Measurements from ENCODE around the gene SNX14. TPM values are rescaled to one million over a fixed set of nuclear protein-coding genes. Genes with fewer than 3 reads are reported as not detected.

SNX14 gene
- total and polyA plus RNA-seq, 2 of the 13 experiments (the other 11 are each of a cell fraction or from before 2014, with no cell fraction given): 83.5 to 112 TPM

DNA sequence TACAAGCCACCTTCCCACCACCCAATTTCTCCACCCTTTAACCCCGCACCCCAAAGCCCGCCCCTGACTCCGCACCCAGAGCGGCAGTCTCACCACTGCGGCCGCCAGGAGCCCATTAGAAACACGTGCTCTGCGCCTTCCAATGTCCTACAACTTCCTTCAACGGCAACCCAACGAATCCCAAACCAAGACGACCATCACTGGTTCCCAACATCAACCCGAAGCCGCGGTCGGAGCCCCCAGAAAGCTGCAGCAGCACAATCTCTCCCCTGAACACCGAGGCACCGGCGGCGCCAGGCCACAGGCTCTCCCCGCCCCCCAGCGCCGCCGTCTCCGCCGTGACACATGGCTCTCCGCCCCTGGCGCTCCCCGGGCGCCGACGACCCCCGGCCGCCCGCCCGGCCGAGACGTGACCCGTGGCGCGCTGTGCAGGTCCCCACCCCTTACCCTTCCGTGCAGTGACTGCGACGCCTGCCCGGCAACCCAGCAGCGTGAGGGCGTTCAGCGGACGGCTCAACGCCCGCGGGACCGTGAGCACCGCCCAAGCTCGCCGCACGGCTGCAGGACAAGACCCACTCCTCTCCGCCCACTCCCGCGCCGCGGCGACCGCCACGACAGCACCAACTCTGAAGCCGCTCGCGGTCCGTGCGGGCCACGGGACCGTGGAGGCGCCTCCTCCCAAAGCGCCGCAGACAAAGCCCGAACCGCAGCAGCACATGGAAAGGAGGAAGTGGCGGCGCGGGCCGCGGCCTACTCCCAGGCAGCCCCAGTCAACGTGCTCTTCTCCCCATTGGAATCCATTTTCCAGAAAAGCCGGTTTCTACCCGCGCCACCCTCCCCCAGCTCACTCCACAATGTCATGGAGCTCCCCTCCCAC, 48.5 kb upstream of the SNX14 start (continued):
- TF ChIP-seq, protein P1, sequence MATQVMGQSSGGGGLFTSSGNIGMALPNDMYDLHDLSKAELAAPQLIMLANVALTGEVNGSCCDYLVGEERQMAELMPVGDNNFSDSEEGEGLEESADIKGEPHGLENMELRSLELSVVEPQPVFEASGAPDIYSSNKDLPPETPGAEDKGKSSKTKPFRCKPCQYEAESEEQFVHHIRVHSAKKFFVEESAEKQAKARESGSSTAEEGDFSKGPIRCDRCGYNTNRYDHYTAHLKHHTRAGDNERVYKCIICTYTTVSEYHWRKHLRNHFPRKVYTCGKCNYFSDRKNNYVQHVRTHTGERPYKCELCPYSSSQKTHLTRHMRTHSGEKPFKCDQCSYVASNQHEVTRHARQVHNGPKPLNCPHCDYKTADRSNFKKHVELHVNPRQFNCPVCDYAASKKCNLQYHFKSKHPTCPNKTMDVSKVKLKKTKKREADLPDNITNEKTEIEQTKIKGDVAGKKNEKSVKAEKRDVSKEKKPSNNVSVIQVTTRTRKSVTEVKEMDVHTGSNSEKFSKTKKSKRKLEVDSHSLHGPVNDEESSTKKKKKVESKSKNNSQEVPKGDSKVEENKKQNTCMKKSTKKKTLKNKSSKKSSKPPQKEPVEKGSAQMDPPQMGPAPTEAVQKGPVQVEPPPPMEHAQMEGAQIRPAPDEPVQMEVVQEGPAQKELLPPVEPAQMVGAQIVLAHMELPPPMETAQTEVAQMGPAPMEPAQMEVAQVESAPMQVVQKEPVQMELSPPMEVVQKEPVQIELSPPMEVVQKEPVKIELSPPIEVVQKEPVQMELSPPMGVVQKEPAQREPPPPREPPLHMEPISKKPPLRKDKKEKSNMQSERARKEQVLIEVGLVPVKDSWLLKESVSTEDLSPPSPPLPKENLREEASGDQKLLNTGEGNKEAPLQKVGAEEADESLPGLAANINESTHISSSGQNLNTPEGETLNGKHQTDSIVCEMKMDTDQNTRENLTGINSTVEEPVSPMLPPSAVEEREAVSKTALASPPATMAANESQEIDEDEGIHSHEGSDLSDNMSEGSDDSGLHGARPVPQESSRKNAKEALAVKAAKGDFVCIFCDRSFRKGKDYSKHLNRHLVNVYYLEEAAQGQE (IDR thresholded peaks at IDR 0.05; ENCODE audit: borderline replicate concordance in 1 of 2, low read depth in 1 of 2, low read length in 2 of 2): no peak
- no peak for TF ChIP-seq ZNF772 (CRISPR knock-in tag; IDR thresholded peaks at IDR 0.05)
- peak; percentile 58; the same call in 1 of the 2 replicates for TF ChIP-seq MED13 (CRISPR knock-in tag; IDR thresholded peaks at IDR 0.05)
- no peak; the same call in 1 of the 2 replicates for TF ChIP-seq NRL (CRISPR knock-in tag; IDR thresholded peaks at IDR 0.05; ENCODE audit: borderline replicate concordance)
- no peak for TF ChIP-seq PRMT3 (CRISPR knock-in tag; IDR thresholded peaks at IDR 0.05; ENCODE audit: borderline replicate concordance, low read depth)
- peak; percentile 31; the same call in 1 of the 2 replicates for TF ChIP-seq THAP11 (CRISPR knock-in tag; IDR thresholded peaks at IDR 0.05)
- TF ChIP-seq ZFY (CRISPR knock-in tag; IDR thresholded peaks at IDR 0.05): peak; percentile 20; the same call in 1 of the 2 replicates
- TF ChIP-seq, protein P2, sequence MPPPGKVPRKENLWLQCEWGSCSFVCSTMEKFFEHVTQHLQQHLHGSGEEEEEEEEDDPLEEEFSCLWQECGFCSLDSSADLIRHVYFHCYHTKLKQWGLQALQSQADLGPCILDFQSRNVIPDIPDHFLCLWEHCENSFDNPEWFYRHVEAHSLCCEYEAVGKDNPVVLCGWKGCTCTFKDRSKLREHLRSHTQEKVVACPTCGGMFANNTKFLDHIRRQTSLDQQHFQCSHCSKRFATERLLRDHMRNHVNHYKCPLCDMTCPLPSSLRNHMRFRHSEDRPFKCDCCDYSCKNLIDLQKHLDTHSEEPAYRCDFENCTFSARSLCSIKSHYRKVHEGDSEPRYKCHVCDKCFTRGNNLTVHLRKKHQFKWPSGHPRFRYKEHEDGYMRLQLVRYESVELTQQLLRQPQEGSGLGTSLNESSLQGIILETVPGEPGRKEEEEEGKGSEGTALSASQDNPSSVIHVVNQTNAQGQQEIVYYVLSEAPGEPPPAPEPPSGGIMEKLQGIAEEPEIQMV (CRISPR knock-in tag; IDR thresholded peaks at IDR 0.05; ENCODE audit: low read depth): no peak
- TF ChIP-seq ZNF234 (CRISPR knock-in tag; conservative IDR thresholded peaks at IDR 0.05): no peak
- TF ChIP-seq ZNF674 (CRISPR knock-in tag; IDR thresholded peaks at IDR 0.05; ENCODE audit: low read depth): no peak
- no peak for TF ChIP-seq GTF3A (CRISPR knock-in tag; conservative IDR thresholded peaks at IDR 0.05)
- TF ChIP-seq KLF16 (CRISPR knock-in tag; IDR thresholded peaks at IDR 0.05): 0 out of 4 replicates have a peak, but pooled peaks of 1 of the 2 experiments have one; percentile 36
- TF ChIP-seq, protein P3, sequence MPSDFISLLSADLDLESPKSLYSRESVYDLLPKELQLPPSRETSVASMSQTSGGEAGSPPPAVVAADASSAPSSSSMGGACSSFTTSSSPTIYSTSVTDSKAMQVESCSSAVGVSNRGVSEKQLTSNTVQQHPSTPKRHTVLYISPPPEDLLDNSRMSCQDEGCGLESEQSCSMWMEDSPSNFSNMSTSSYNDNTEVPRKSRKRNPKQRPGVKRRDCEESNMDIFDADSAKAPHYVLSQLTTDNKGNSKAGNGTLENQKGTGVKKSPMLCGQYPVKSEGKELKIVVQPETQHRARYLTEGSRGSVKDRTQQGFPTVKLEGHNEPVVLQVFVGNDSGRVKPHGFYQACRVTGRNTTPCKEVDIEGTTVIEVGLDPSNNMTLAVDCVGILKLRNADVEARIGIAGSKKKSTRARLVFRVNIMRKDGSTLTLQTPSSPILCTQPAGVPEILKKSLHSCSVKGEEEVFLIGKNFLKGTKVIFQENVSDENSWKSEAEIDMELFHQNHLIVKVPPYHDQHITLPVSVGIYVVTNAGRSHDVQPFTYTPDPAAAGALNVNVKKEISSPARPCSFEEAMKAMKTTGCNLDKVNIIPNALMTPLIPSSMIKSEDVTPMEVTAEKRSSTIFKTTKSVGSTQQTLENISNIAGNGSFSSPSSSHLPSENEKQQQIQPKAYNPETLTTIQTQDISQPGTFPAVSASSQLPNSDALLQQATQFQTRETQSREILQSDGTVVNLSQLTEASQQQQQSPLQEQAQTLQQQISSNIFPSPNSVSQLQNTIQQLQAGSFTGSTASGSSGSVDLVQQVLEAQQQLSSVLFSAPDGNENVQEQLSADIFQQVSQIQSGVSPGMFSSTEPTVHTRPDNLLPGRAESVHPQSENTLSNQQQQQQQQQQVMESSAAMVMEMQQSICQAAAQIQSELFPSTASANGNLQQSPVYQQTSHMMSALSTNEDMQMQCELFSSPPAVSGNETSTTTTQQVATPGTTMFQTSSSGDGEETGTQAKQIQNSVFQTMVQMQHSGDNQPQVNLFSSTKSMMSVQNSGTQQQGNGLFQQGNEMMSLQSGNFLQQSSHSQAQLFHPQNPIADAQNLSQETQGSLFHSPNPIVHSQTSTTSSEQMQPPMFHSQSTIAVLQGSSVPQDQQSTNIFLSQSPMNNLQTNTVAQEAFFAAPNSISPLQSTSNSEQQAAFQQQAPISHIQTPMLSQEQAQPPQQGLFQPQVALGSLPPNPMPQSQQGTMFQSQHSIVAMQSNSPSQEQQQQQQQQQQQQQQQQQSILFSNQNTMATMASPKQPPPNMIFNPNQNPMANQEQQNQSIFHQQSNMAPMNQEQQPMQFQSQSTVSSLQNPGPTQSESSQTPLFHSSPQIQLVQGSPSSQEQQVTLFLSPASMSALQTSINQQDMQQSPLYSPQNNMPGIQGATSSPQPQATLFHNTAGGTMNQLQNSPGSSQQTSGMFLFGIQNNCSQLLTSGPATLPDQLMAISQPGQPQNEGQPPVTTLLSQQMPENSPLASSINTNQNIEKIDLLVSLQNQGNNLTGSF (CRISPR knock-in tag; IDR thresholded peaks at IDR 0.05): 0 out of 2 replicates have a peak, but pooled peaks have one; percentile 34
- TF ChIP-seq, protein P4, sequence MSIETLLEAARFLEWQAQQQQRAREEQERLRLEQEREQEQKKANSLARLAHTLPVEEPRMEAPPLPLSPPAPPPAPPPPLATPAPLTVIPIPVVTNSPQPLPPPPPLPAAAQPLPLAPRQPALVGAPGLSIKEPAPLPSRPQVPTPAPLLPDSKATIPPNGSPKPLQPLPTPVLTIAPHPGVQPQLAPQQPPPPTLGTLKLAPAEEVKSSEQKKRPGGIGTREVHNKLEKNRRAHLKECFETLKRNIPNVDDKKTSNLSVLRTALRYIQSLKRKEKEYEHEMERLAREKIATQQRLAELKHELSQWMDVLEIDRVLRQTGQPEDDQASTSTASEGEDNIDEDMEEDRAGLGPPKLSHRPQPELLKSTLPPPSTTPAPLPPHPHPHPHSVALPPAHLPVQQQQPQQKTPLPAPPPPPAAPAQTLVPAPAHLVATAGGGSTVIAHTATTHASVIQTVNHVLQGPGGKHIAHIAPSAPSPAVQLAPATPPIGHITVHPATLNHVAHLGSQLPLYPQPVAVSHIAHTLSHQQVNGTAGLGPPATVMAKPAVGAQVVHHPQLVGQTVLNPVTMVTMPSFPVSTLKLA (IDR thresholded peaks at IDR 0.05): peak; percentile 30; the same call in 1 of the 2 replicates
- 0 out of 2 replicates have a peak, but pooled peaks have one; percentile 16 for TF ChIP-seq KMT2B (CRISPR knock-in tag; IDR thresholded peaks at IDR 0.05)

Data from HepG2 (cell line).